ENCODE results near the gene ZNF217.
"Not testable (repeated sequence)": the region's sequence is repeated elsewhere in the genome, so short reads cannot be mapped to it uniquely, and the experiment has no call there.

The ZNF217 gene

GRCh38 chr20:53530440-53530839 lies 63.2 kb downstream of the ZNF217 start:
- H3K9ac ChIP-seq (ENCODE audit: low read depth in 1 of 2, low read length in 2 of 2), result no peak overlapping the region
- H3K27me3 ChIP-seq (ENCODE audit: control insufficient read depth in 1 of 2, insufficient read depth in 2 of 2, low read length in 2 of 2), result no peaks in the 10 kb centered on the region
- H3K4me3 ChIP-seq (ENCODE audit: low read depth in 1 of 2, low read length in 2 of 2), result no peak overlapping the region
- no peak overlapping the region for H3K27ac ChIP-seq (ENCODE audit: low read depth, low read length)
- H3K9me3 ChIP-seq (ENCODE audit: control insufficient read depth in 1 of 2, low read length in 2 of 2), result no peaks in the 10 kb centered on the region
- no peaks in the 10 kb centered on the region for H3K4me1 ChIP-seq (ENCODE audit: control insufficient read depth in 1 of 2, insufficient read depth in 2 of 2, low read length in 2 of 2)
- no peaks in the 10 kb centered on the region for H3K36me3 ChIP-seq (ENCODE audit: control insufficient read depth in 1 of 2, insufficient read depth in 2 of 2, low read length in 2 of 2)

DNA sequence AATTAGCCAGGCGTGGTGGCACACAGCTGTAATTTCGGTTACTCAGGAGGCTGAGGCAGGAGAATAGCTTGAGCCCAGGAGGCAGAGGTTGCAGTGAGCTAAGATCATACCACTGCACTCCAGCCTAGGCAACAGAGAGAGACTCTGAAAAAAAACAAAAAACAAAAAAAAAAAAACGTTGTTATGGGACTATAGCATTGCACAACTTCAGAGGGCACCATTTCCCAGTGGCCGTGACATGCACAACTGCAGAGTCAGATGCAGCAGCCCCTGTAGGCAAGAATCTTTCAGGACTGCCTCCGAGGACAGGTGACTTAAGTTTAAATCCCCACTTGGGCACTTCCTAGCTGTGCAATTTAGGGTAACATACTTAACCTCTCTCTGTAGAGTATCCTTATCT lies 64.0 kb downstream of the ZNF217 start:
- no peak overlapping the region for H3K4me3 ChIP-seq (ENCODE audit: low read depth in 1 of 2, low read length in 2 of 2)
- no peaks in the 10 kb centered on the region for H3K36me3 ChIP-seq (ENCODE audit: control insufficient read depth in 1 of 2, insufficient read depth in 2 of 2, low read length in 2 of 2)
- H3K9me3 ChIP-seq (ENCODE audit: control insufficient read depth in 1 of 2, low read length in 2 of 2), result no peaks in the 10 kb centered on the region
- H3K27ac ChIP-seq (ENCODE audit: low read depth, low read length), result no peak overlapping the region
- no peaks in the 10 kb centered on the region for H3K27me3 ChIP-seq (ENCODE audit: control insufficient read depth in 1 of 2, insufficient read depth in 2 of 2, low read length in 2 of 2)
- H3K4me1 ChIP-seq (ENCODE audit: control insufficient read depth in 1 of 2, insufficient read depth in 2 of 2, low read length in 2 of 2), result no peaks in the 10 kb centered on the region
- no peak overlapping the region for H3K9ac ChIP-seq (ENCODE audit: low read depth in 1 of 2, low read length in 2 of 2)

- Histone ChIP-seq H3K36me3 (ENCODE audit: control insufficient read depth in 1 of 2, insufficient read depth in 2 of 2, low read length in 2 of 2) (no peaks in the 10 kb centered on the region), H3K27me3 (ENCODE audit: control insufficient read depth in 1 of 2, insufficient read depth in 2 of 2, low read length in 2 of 2) (no peaks in the 10 kb centered on the region), H3K4me3 (ENCODE audit: low read depth in 1 of 2, low read length in 2 of 2) (no peak overlapping the region), H3K9me3 (ENCODE audit: control insufficient read depth in 1 of 2, low read length in 2 of 2) (no peaks in the 10 kb centered on the region), H3K4me1 (ENCODE audit: control insufficient read depth in 1 of 2, insufficient read depth in 2 of 2, low read length in 2 of 2) (no peaks in the 10 kb centered on the region), H3K27ac (ENCODE audit: low read depth, low read length) (no peak overlapping the region), H3K9ac (ENCODE audit: low read depth in 1 of 2, low read length in 2 of 2) (no peak overlapping the region)
These were observed 66.4 kb downstream of the ZNF217 start for GRCh38 chr20:53527196-53527595.

- Histone ChIP-seq H3K4me1 (ENCODE audit: control insufficient read depth in 1 of 2, insufficient read depth in 2 of 2, low read length in 2 of 2) (no peaks in the 10 kb centered on the region), H3K27me3 (ENCODE audit: control insufficient read depth in 1 of 2, insufficient read depth in 2 of 2, low read length in 2 of 2) (no peaks in the 10 kb centered on the region), H3K4me3 (ENCODE audit: low read depth in 1 of 2, low read length in 2 of 2) (no peak overlapping the region), H3K36me3 (ENCODE audit: control insufficient read depth in 1 of 2, insufficient read depth in 2 of 2, low read length in 2 of 2) (no peaks in the 10 kb centered on the region), H3K9ac (ENCODE audit: low read depth in 1 of 2, low read length in 2 of 2) (no peak overlapping the region), H3K27ac (ENCODE audit: low read depth, low read length) (no peak overlapping the region), H3K9me3 (ENCODE audit: control insufficient read depth in 1 of 2, low read length in 2 of 2) (no peaks in the 10 kb centered on the region)
These were observed 68.9 kb downstream of the ZNF217 start for GRCh38 chr20:53524589-53525312.

DNA sequence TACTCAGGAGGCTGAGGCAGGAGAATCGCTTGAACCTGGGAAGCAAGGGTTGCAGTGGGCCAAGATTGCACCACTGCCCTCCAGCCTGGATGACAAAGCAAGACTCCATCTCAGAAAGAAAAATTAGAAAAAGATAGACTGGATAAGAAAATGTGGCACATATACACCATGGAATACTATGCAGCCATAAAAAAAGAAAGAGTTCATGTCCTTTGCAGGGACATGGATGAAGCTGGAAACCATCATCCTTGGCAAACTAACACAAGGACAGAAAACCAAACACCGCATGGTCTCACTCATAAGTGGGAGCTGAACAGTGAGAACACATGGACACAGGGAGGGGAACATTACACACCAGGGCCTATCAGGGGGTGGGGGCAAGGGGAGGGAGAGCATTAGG lies 70.0 kb downstream of the ZNF217 start:
- H3K9me3 ChIP-seq (ENCODE audit: control insufficient read depth in 1 of 2, low read length in 2 of 2); H3K4me3 ChIP-seq (ENCODE audit: low read depth in 1 of 2, low read length in 2 of 2); H3K9ac ChIP-seq (ENCODE audit: low read depth in 1 of 2, low read length in 2 of 2); H3K4me1 ChIP-seq (ENCODE audit: control insufficient read depth in 1 of 2, insufficient read depth in 2 of 2, low read length in 2 of 2); H3K27ac ChIP-seq (ENCODE audit: low read depth, low read length); H3K27me3 ChIP-seq (ENCODE audit: control insufficient read depth in 1 of 2, insufficient read depth in 2 of 2, low read length in 2 of 2); H3K36me3 ChIP-seq (ENCODE audit: control insufficient read depth in 1 of 2, insufficient read depth in 2 of 2, low read length in 2 of 2): not testable (repeated sequence)

DNA sequence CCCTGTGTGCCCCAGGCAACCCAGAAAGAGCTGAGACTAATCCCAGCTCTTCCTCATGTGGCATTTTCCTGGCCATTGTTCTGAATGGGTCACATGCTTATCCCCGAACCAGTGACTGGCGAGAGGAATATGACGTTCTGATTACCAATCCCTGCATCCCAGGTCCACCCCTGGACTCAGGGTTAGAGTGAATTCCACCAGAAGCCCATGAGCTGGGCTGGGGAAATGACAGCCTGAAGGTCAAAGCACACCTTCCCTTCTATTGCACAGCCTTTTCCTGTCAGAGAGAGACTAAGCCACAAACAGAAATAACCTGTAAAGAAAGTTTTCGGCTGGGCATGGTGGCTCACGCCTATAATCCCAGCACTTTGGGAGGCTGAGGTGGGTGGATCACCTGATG lies 70.9 kb downstream of the ZNF217 start:
- Histone ChIP-seq H3K9ac (ENCODE audit: low read depth in 1 of 2, low read length in 2 of 2) (no peak overlapping the region), H3K9me3 (ENCODE audit: control insufficient read depth in 1 of 2, low read length in 2 of 2) (no peaks in the 10 kb centered on the region), H3K36me3 (ENCODE audit: control insufficient read depth in 1 of 2, insufficient read depth in 2 of 2, low read length in 2 of 2) (no peaks in the 10 kb centered on the region), H3K27ac (ENCODE audit: low read depth, low read length) (no peak overlapping the region), H3K4me3 (ENCODE audit: low read depth in 1 of 2, low read length in 2 of 2) (no peak overlapping the region), H3K27me3 (ENCODE audit: control insufficient read depth in 1 of 2, insufficient read depth in 2 of 2, low read length in 2 of 2) (no peaks in the 10 kb centered on the region), H3K4me1 (ENCODE audit: control insufficient read depth in 1 of 2, insufficient read depth in 2 of 2, low read length in 2 of 2) (no peaks in the 10 kb centered on the region)

DNA sequence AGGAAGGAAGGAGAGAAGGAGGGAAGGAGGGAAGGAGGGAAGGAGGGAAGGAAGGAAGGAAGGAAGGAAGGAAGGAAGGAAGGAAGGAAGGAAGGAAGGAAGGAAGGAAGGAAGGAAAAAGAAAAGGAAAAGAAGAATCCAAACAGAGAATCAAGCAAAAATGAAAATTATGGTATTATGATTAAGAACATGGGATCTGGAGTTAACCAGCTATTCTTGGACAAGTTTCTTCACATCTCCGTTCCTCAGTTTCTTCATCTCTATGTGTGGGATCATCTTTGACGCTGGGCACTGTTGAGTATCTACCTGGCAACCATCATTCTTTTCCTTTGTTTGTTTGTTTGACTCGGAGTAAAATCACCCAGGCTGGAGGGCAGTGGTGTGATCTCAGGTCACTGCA lies 71.6 kb downstream of the ZNF217 start:
- Histone ChIP-seq H3K27me3 (ENCODE audit: control insufficient read depth in 1 of 2, insufficient read depth in 2 of 2, low read length in 2 of 2) (no peaks in the 10 kb centered on the region), H3K9ac (ENCODE audit: low read depth in 1 of 2, low read length in 2 of 2) (no peak overlapping the region), H3K27ac (ENCODE audit: low read depth, low read length) (no peak overlapping the region), H3K36me3 (ENCODE audit: control insufficient read depth in 1 of 2, insufficient read depth in 2 of 2, low read length in 2 of 2) (no peaks in the 10 kb centered on the region), H3K4me3 (ENCODE audit: low read depth in 1 of 2, low read length in 2 of 2) (no peak overlapping the region), H3K4me1 (ENCODE audit: control insufficient read depth in 1 of 2, insufficient read depth in 2 of 2, low read length in 2 of 2) (no peaks in the 10 kb centered on the region), H3K9me3 (ENCODE audit: control insufficient read depth in 1 of 2, low read length in 2 of 2) (no peaks in the 10 kb centered on the region)

GRCh38 chr20:53521421-53521820 lies 72.2 kb downstream of the ZNF217 start:
- H3K4me1 ChIP-seq (ENCODE audit: control insufficient read depth in 1 of 2, insufficient read depth in 2 of 2, low read length in 2 of 2); H3K9me3 ChIP-seq (ENCODE audit: control insufficient read depth in 1 of 2, low read length in 2 of 2); H3K4me3 ChIP-seq (ENCODE audit: low read depth in 1 of 2, low read length in 2 of 2); H3K9ac ChIP-seq (ENCODE audit: low read depth in 1 of 2, low read length in 2 of 2); H3K36me3 ChIP-seq (ENCODE audit: control insufficient read depth in 1 of 2, insufficient read depth in 2 of 2, low read length in 2 of 2); H3K27ac ChIP-seq (ENCODE audit: low read depth, low read length); H3K27me3 ChIP-seq (ENCODE audit: control insufficient read depth in 1 of 2, insufficient read depth in 2 of 2, low read length in 2 of 2): not testable (repeated sequence)

DNA sequence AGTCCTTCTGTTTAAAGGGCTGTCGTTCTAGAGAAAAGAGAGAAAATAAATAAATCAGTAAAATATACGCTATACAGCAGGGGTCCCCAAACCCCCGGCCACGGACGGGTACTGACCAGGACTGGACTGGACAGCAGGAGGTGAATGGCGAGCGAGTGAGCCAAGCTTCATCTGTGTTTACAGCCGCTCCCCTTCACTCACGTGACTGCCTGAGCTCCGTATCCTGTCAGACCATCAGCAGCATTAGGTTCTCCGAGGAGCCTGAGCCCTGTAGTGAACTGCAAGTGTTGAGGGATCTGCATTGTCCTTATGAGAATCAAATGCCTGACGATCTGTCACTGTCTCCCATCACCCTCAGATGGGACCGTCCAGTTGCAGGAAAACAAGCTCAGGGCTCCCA lies 76.5 kb downstream of the ZNF217 start:
- H3K27me3 ChIP-seq (ENCODE audit: control insufficient read depth in 1 of 2, insufficient read depth in 2 of 2, low read length in 2 of 2), result no peaks in the 10 kb centered on the region
- no peak overlapping the region for H3K4me3 ChIP-seq (ENCODE audit: low read depth in 1 of 2, low read length in 2 of 2)
- no peak overlapping the region for H3K9ac ChIP-seq (ENCODE audit: low read depth in 1 of 2, low read length in 2 of 2)
- H3K27ac ChIP-seq (ENCODE audit: low read depth, low read length), result no peak overlapping the region
- H3K9me3 ChIP-seq (ENCODE audit: control insufficient read depth in 1 of 2, low read length in 2 of 2), result no peaks in the 10 kb centered on the region
- H3K4me1 ChIP-seq (ENCODE audit: control insufficient read depth in 1 of 2, insufficient read depth in 2 of 2, low read length in 2 of 2), result no peaks in the 10 kb centered on the region
- no peaks in the 10 kb centered on the region for H3K36me3 ChIP-seq (ENCODE audit: control insufficient read depth in 1 of 2, insufficient read depth in 2 of 2, low read length in 2 of 2)

Data from duodenal mucosa (tissue), 2 donors.